Ishikawa (cell line): ENCODE measurements around the gene RND3.

ENCODE experiments used
- CEBPB ChIP-seq: IDR thresholded peaks from 2 replicates; pipeline ENCODE4 v1.6.1; 2012
- CREB1 ChIP-seq: IDR thresholded peaks from 2 replicates; pipeline ENCODE4 v1.6.1; 2012; ENCODE audit warnings: low read depth
- EGR1 ChIP-seq: IDR thresholded peaks from 2 replicates; pipeline ENCODE4 v1.6.1; 2012
- EP300 ChIP-seq: IDR thresholded peaks from 2 replicates; pipeline ENCODE4 v1.6.1; 2012; ENCODE audit warnings: borderline replicate concordance
- FOXM1 ChIP-seq: IDR thresholded peaks from 2 replicates; pipeline ENCODE4 v1.6.1; 2012; ENCODE audit warnings: low read depth, borderline replicate concordance
- MAX ChIP-seq: IDR thresholded peaks from 2 replicates; pipeline ENCODE4 v1.6.1; 2012
- NFIC ChIP-seq: IDR thresholded peaks from 2 replicates; pipeline ENCODE4 v1.6.1; 2012
- RAD21 ChIP-seq: IDR thresholded peaks from 2 replicates; pipeline ENCODE4 v1.6.1; 2012; ENCODE audit warnings: low read depth
- REST ChIP-seq: IDR thresholded peaks from 2 replicates; pipeline ENCODE4 v1.6.1; 2012; ENCODE audit warnings: low read depth, mild to moderate bottlenecking
- TAF1 ChIP-seq: IDR thresholded peaks from 2 replicates; pipeline ENCODE4 v1.6.1; 2012; ENCODE audit warnings: low read depth, mild to moderate bottlenecking
- TCF12 ChIP-seq: IDR thresholded peaks from 2 replicates; pipeline ENCODE4 v1.6.1; 2012; ENCODE audit warnings: low read depth
- TEAD4 ChIP-seq: IDR thresholded peaks from 2 replicates; pipeline ENCODE4 v1.6.1; 2012
- USF1 ChIP-seq: IDR thresholded peaks from 2 replicates; pipeline ENCODE4 v1.6.1; 2012
- YY1 ChIP-seq: IDR thresholded peaks from 2 replicates; pipeline ENCODE4 v1.6.1; 2012; ENCODE audit warnings: low read depth
- ZBTB7A ChIP-seq: IDR thresholded peaks from 2 replicates; pipeline ENCODE4 v1.6.1; 2012; ENCODE audit warnings: low read depth

Gene RND3

GRCh38 chr2:150428641-150429040, 58.8 kb downstream of the RND3 start:
- no peak for TF ChIP-seq REST
- no peak for TF ChIP-seq CEBPB
- TF ChIP-seq TAF1 = no peak
- TF ChIP-seq RAD21 = no peak
- no peak for TF ChIP-seq CREB1
- no peak for TF ChIP-seq ZBTB7A
- no peak for TF ChIP-seq NFIC
- no peak for TF ChIP-seq EGR1
- no peak for TF ChIP-seq TCF12
- TF ChIP-seq MAX = no peak
- no peak for TF ChIP-seq EP300
- no peak for TF ChIP-seq FOXM1
- no peak for TF ChIP-seq USF1

- TF ChIP-seq TAF1 (no peak), EGR1 (no peak), NFIC (no peak), TEAD4 (no peak), CREB1 (no peak), FOXM1 (no peak), EP300 (no peak), CEBPB (no peak), RAD21 (no peak), YY1 (no peak)
Measured at GRCh38 chr2:150427298-150427697, 60.2 kb downstream of the RND3 start.

- TF ChIP-seq TEAD4 (no peak), EP300 (no peak), ZBTB7A (no peak)
Measured at GRCh38 chr2:150426724-150427123, 60.7 kb downstream of the RND3 start.

GRCh38 chr2:150426315-150426714, 61.2 kb downstream of the RND3 start:
- TF ChIP-seq EP300 (no peak), CREB1 (no peak), EGR1 (no peak), USF1 (no peak), TEAD4 (no peak), ZBTB7A (no peak), TAF1 (no peak), REST (no peak), FOXM1 (no peak)

- TF ChIP-seq NFIC (no peak), EGR1 (no peak), CREB1 (no peak), RAD21 (no peak), MAX (no peak), EP300 (no peak), TAF1 (no peak), TCF12 (no peak), TEAD4 (no peak), REST (no peak), FOXM1 (no peak), CEBPB (no peak), YY1 (no peak), USF1 (no peak), ZBTB7A (no peak)
Measured at GRCh38 chr2:150425121-150425955, 62.1 kb downstream of the RND3 start.
